ENCODE measurements around the gene GRID1. TPM values are rescaled to one million over a fixed set of nuclear protein-coding genes. Genes with fewer than 3 reads are reported as not detected.

Gene GRID1
- total RNA-seq, 2 donors from 2014 or later = 0.37 to 0.67 TPM

- Histone ChIP-seq H3K27ac (no peak overlapping the region), H3K36me3 (no peaks in the 10 kb centered on the region), H3K4me3 (no peak overlapping the region), H3K27me3 (peaks cover 6 to 11% of the 10 kb centered on the region in 2 donors), H3K4me1 (peaks cover 0 to 8% of the 10 kb centered on the region in 2 donors), H3K9me3 (no peaks in the 10 kb centered on the region)
- DNase-seq (ENCODE audit: low spot score) = peak; percentile 44
- no peak for TF ChIP-seq CTCF (IDR thresholded peaks at IDR 0.05)
These were observed 19.2 kb upstream of the GRID1 start for GRCh38 chr10:86385806-86386205.

- no peak for DNase-seq (ENCODE audit: low spot score)
- no peaks in the 10 kb centered on the region for H3K27me3 ChIP-seq
- H3K4me1 ChIP-seq = peaks cover 0 to 6% of the 10 kb centered on the region in 2 donors
- no peak overlapping the region for H3K4me3 ChIP-seq
- H3K36me3 ChIP-seq = no peaks in the 10 kb centered on the region
- no peak overlapping the region for H3K27ac ChIP-seq
- TF ChIP-seq CTCF (IDR thresholded peaks at IDR 0.05) = no peak
- H3K9me3 ChIP-seq = no peaks in the 10 kb centered on the region
These were observed 11.2 kb upstream of the GRID1 start for GRCh38 chr10:86377797-86378146.

GRCh38 chr10:86376852-86377796, 10.5 kb upstream of the GRID1 start:
- Histone ChIP-seq H3K9me3 (no peaks in the 10 kb centered on the region), H3K27ac (no peak overlapping the region), H3K4me3 (peak overlapping the region in 1 of 2 donors; percentile 24), H3K36me3 (no peaks in the 10 kb centered on the region), H3K27me3 (no peaks in the 10 kb centered on the region), H3K4me1 (peaks cover 0 to 6% of the 10 kb centered on the region in 2 donors)
- peak; percentile 100 for TF ChIP-seq CTCF (IDR thresholded peaks at IDR 0.05)
- peak; percentile 70 for DNase-seq (ENCODE audit: low spot score)

GRCh38 chr10:86376403-86376802, 9.8 kb upstream of the GRID1 start:
- Histone ChIP-seq H3K36me3 (no peaks in the 10 kb centered on the region), H3K4me3 (no peak overlapping the region), H3K9me3 (no peaks in the 10 kb centered on the region), H3K27me3 (no peaks in the 10 kb centered on the region), H3K4me1 (peaks cover 0 to 6% of the 10 kb centered on the region in 2 donors), H3K27ac (no peak overlapping the region)
- no peak for TF ChIP-seq CTCF (IDR thresholded peaks at IDR 0.05)
- no peak for DNase-seq (ENCODE audit: low spot score)

- no peaks in the 10 kb centered on the region for H3K36me3 ChIP-seq
- no peaks in the 10 kb centered on the region for H3K9me3 ChIP-seq
- H3K4me1 ChIP-seq = peaks cover 0 to 6% of the 10 kb centered on the region in 2 donors
- DNase-seq (ENCODE audit: low spot score) = no peak
- H3K27me3 ChIP-seq = no peaks in the 10 kb centered on the region
- no peak for TF ChIP-seq CTCF (IDR thresholded peaks at IDR 0.05)
- H3K4me3 ChIP-seq = no peak overlapping the region
- no peak overlapping the region for H3K27ac ChIP-seq
These were observed 8.6 kb upstream of the GRID1 start for GRCh38 chr10:86375204-86375603.
